GM12878 (cell line): Measurements from ENCODE around the gene VPS13C. TPM values are rescaled to one million over a fixed set of nuclear protein-coding genes. Genes with fewer than 3 reads are reported as not detected.
A peak's percentile ranks its signal among the peaks of the same experiment; 100 is the strongest.

Experiments
- ASH2L ChIP-seq: fragments of 300-600, 200-600 bp; sonication (generic); IDR thresholded peaks from 2 replicates; pipeline ENCODE4 v1.6.1; 2017; ENCODE audit warnings: low read depth, mild to moderate bottlenecking, borderline replicate concordance
- BRCA1 ChIP-seq: IDR thresholded peaks from 2 replicates; pipeline ENCODE4 v1.6.1; 2011; ENCODE audit warnings: low read depth, low read length, improper control_type of control experiment
- EED ChIP-seq: sonication (generic); IDR thresholded peaks from 2 replicates; pipeline ENCODE4 v1.6.1; 2016; ENCODE audit warnings: antibody characterized with exemption, low read depth
- GABPA ChIP-seq: IDR thresholded peaks from 2 replicates; pipeline ENCODE4 v1.6.1; 2014; ENCODE audit warnings: antibody characterized with exemption, low read depth, mild to moderate bottlenecking, inconsistent platforms
- GATAD2B ChIP-seq: fragments of 450-650 bp; conservative IDR thresholded peaks from 2 replicates; pipeline ENCODE4 v1.6.1; 2017; ENCODE audit warnings: low read depth, mild to moderate bottlenecking, moderate library complexity
- KAT2A ChIP-seq: conservative IDR thresholded peaks from 2 replicates; pipeline ENCODE4 v1.6.1; 2011; ENCODE audit warnings: low read depth, low read length; ENCODE audit not compliant: control insufficient read depth
- MTA3 ChIP-seq: IDR thresholded peaks from 2 replicates; pipeline ENCODE4 v1.6.1; 2012; ENCODE audit warnings: low read length, inconsistent platforms, borderline replicate concordance
- MXI1 ChIP-seq: fragments of 150-350 bp; IDR thresholded peaks from 2 replicates; pipeline ENCODE4 v1.6.1; 2011; ENCODE audit warnings: low read depth, mild to moderate bottlenecking, inconsistent platforms, low read length, improper control_type of control experiment
- NFYA ChIP-seq: IDR thresholded peaks from 2 replicates; pipeline ENCODE4 v1.6.1; 2011; ENCODE audit warnings: low read depth, mild to moderate bottlenecking, low read length, improper control_type of control experiment, borderline replicate concordance
- NR2F1 ChIP-seq: fragments of 450-650 bp; conservative IDR thresholded peaks from 2 replicates; pipeline ENCODE4 v1.6.1; 2017; ENCODE audit warnings: mild to moderate bottlenecking
- POLR2AphosphoS5 ChIP-seq: IDR thresholded peaks from 2 replicates; pipeline ENCODE4 v1.6.1; 2011; ENCODE audit warnings: mild to moderate bottlenecking, low read length, inconsistent platforms
- RAD51 ChIP-seq: fragments of 450-650 bp; IDR thresholded peaks from 2 replicates; pipeline ENCODE4 v1.6.1; 2016; ENCODE audit warnings: moderate library complexity, mild to moderate bottlenecking, inconsistent platforms
- RCOR1 ChIP-seq: conservative IDR thresholded peaks from 2 replicates; pipeline ENCODE4 v1.6.1; 2012; ENCODE audit warnings: low read depth, low read length, improper control_type of control experiment
- RUNX3 ChIP-seq: IDR thresholded peaks from 2 replicates; pipeline ENCODE4 v1.6.1; 2012; ENCODE audit warnings: low read length, inconsistent platforms
- SP1 ChIP-seq: IDR thresholded peaks from one replicate; pipeline ENCODE4 v1.6.1; 2011; ENCODE audit warnings: low read depth, low read length
- SUPT20H ChIP-seq: IDR thresholded peaks from 2 replicates; pipeline ENCODE4 v1.6.1; 2011; ENCODE audit warnings: low read depth, mild to moderate bottlenecking, low read length, moderate library complexity, borderline replicate concordance; ENCODE audit not compliant: control insufficient read depth
- SUZ12 ChIP-seq: fragments of 200-600 bp; sonication (generic); IDR thresholded peaks from one replicate; pipeline ENCODE4 v1.6.1; 2018; ENCODE audit warnings: antibody characterized with exemption, mild to moderate bottlenecking; ENCODE audit not compliant: unreplicated experiment
- WRNIP1 ChIP-seq: IDR thresholded peaks from 2 replicates; pipeline ENCODE4 v1.6.1; 2011; ENCODE audit warnings: low read depth, low read length, improper control_type of control experiment, borderline replicate concordance
- YBX1 ChIP-seq: fragments of 450-650 bp; IDR thresholded peaks from 2 replicates; pipeline ENCODE4 v1.6.1; 2016; ENCODE audit warnings: antibody characterized with exemption
- ZBED1 ChIP-seq: IDR thresholded peaks from 2 replicates; pipeline ENCODE4 v1.6.1; 2016; ENCODE audit warnings: borderline replicate concordance
- ZNF622 ChIP-seq: fragments of 450-650 bp; IDR thresholded peaks from 2 replicates; pipeline ENCODE4 v1.6.1; 2017; ENCODE audit warnings: mild to moderate bottlenecking, inconsistent platforms
- ZSCAN29 ChIP-seq: fragments of 450-650 bp; IDR thresholded peaks from 2 replicates; pipeline ENCODE4 v1.6.1; 2017; ENCODE audit warnings: mild to moderate bottlenecking, moderate library complexity
- polyA plus RNA-seq, 11 experiments: library from polyadenylated mRNA; depleted of rRNA in 4 of 11; unstranded in 6 of 11; stranded (reverse) in 5 of 11; fragments of >200 nt; fragmentation: Nextera tagmentation in 4 of 11; fragmentation: Illumina TruSeq in 1 of 11; extraction: Ambion mirVana in 4 of 11; extraction: Trizol in 1 of 11; gene quantifications; 1 replicate in 1 of 11; 2 replicates in 10 of 11; pipeline versions ENCODE4 v1.2.1 to v1.2.3, GENCODE V29; 2011 to 2016; ENCODE audit warnings: inconsistent platforms in 2 of 11, missing spikeins in 2 of 11, low read depth in 1 of 11
- total RNA-seq, 4 experiments: library from RNA; depleted of rRNA in 3 of 4; stranded (reverse); fragments of >200 nt in 3 of 4; fragmentation: Illumina TruSeq in 1 of 4; extraction: Trizol in 1 of 4; gene quantifications; 2 replicates each; pipeline versions ENCODE4 v1.2.1 to v1.2.3, GENCODE V29; 2013 to 2021
- TF ChIP-seq, protein P1 (sequence below): IDR thresholded peaks from 2 replicates; pipeline ENCODE4 v1.6.1; 2012; ENCODE audit warnings: low read depth, low read length, improper control_type of control experiment
- TF ChIP-seq, protein P2 (sequence below), 3 experiments: IDR thresholded peaks in 2 of 3; conservative IDR thresholded peaks in 1 of 3; 2 replicates each; pipeline ENCODE4 v1.5.1; 2011; ENCODE audit warnings: low read depth in 3 of 3, low read length in 3 of 3, mild to moderate bottlenecking in 3 of 3, control low read depth in 2 of 3, moderate library complexity in 2 of 3, inconsistent platforms in 1 of 3, mixed read lengths in 1 of 3; ENCODE audit not compliant: control insufficient read depth in 2 of 3, insufficient read depth in 1 of 3; ENCODE audit errors: extremely low read depth in 1 of 3
- TF ChIP-seq, protein P3 (sequence below): fragments of 450-650 bp; conservative IDR thresholded peaks from 2 replicates; pipeline ENCODE4 v1.6.1; 2017; ENCODE audit warnings: mild to moderate bottlenecking, moderate library complexity

Gene VPS13C
- total and polyA plus RNA-seq, 10 of the 15 experiments (the other 5 are each of a cell fraction or from before 2014, with no cell fraction given): 9.3 to 53.1 (median 31.8) TPM

DNA sequence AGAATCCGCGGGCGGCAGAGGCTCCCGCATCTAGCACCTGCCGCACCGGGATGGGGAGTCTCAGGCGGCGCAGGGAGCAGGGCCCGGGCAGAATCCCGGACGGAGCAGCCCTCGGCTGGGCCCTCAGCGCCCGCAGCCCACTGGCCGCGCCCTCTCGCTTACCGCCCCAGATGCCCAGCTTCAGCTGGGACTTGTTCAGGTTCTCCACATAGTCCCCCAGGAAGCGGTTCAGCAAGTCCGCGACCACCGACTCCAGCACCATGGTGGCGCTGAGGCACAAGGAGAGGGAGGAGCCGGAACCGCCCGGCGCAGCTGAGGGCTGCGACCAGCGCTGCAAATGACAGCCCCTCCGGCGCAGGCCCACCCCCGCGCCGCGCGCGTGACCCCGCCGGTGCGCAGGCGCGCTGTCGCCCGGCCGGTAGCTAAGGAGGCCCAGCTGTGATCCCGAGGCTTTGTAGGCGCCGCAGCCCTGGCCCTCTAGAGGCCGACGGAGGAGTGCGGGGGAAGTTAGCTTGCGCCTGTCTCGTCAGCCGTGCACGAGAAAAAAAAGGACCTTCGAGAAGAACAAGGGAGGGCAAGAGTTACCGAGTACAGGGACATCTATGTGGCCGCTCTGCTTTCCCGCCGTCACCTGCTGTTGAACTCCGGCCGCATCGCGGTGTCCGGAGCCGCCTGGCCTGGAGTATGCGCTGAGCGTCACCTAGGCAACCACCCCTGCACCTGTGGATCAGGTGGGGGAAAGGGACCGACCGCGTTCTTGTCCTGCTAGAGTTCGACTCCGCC lies at the start of gene VPS13C (continued):
- TF ChIP-seq SUPT20H (no peak), GATAD2B (peak; percentile 90), MXI1 (peak; percentile 83), RCOR1 (0 out of 2 replicates have a peak, but pooled peaks have one; percentile 30), NR2F1 (peak; percentile 59; the same call in 1 of the 2 replicates), BRCA1 (no peak), KAT2A (no peak), NFYA (no peak), WRNIP1 (no peak), MTA3 (no peak), RUNX3 (peak; percentile 44), RAD51 (no peak), SUZ12 (no peak), YBX1 (no peak), ZNF622 (no peak), ASH2L (no peak), ZBED1 (no peak), EED (peak; percentile 9; the same call in 1 of the 2 replicates), ZSCAN29 (no peak), POLR2AphosphoS5 (peak; percentile 78), GABPA (no peak), SP1 (peak; percentile 13)
- TF ChIP-seq, protein P1, sequence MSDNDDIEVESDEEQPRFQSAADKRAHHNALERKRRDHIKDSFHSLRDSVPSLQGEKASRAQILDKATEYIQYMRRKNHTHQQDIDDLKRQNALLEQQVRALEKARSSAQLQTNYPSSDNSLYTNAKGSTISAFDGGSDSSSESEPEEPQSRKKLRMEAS: peak; percentile 84
- TF ChIP-seq, protein P2, sequence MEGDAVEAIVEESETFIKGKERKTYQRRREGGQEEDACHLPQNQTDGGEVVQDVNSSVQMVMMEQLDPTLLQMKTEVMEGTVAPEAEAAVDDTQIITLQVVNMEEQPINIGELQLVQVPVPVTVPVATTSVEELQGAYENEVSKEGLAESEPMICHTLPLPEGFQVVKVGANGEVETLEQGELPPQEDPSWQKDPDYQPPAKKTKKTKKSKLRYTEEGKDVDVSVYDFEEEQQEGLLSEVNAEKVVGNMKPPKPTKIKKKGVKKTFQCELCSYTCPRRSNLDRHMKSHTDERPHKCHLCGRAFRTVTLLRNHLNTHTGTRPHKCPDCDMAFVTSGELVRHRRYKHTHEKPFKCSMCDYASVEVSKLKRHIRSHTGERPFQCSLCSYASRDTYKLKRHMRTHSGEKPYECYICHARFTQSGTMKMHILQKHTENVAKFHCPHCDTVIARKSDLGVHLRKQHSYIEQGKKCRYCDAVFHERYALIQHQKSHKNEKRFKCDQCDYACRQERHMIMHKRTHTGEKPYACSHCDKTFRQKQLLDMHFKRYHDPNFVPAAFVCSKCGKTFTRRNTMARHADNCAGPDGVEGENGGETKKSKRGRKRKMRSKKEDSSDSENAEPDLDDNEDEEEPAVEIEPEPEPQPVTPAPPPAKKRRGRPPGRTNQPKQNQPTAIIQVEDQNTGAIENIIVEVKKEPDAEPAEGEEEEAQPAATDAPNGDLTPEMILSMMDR (IDR thresholded peaks at IDR 0.05 in 2 of 3, conservative IDR thresholded peaks at IDR 0.05 in 1 of 3; ENCODE audit: control insufficient read depth in 2 of 3, extremely low read depth in 1 of 3, insufficient read depth in 1 of 3, low read depth in 3 of 3, low read length in 3 of 3): peak; percentile 80 to 85 (median 85)
- TF ChIP-seq, protein P3, sequence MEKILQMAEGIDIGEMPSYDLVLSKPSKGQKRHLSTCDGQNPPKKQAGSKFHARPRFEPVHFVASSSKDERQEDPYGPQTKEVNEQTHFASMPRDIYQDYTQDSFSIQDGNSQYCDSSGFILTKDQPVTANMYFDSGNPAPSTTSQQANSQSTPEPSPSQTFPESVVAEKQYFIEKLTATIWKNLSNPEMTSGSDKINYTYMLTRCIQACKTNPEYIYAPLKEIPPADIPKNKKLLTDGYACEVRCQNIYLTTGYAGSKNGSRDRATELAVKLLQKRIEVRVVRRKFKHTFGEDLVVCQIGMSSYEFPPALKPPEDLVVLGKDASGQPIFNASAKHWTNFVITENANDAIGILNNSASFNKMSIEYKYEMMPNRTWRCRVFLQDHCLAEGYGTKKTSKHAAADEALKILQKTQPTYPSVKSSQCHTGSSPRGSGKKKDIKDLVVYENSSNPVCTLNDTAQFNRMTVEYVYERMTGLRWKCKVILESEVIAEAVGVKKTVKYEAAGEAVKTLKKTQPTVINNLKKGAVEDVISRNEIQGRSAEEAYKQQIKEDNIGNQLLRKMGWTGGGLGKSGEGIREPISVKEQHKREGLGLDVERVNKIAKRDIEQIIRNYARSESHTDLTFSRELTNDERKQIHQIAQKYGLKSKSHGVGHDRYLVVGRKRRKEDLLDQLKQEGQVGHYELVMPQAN: peak; percentile 60; the same call in 1 of the 2 replicates
